C4-2B (cell line): ENCODE measurements around the gene ERLEC1.

Source experiments
- CTCF ChIP-seq: fragments of 450-650 bp; conservative IDR thresholded peaks from 2 replicates; pipeline ENCODE4 v1.5.1; 2017; ENCODE audit warnings: mild to moderate bottlenecking
- ZFX ChIP-seq: fragments of 450-650 bp; IDR thresholded peaks from 2 replicates; pipeline ENCODE4 v1.6.1; 2017

GRCh38 chr2:53765767-53766166 is 21.1 kb upstream of the ERLEC1 start:
- no peak for TF ChIP-seq CTCF
- TF ChIP-seq ZFX: no peak
